Measurements from ENCODE around the gene KRTAP6-3.

The KRTAP6-3 gene

GRCh38 chr21:30628109-30628508 lies 35.9 kb downstream of the KRTAP6-3 start:
- no peak for DNase-seq

- no peak for DNase-seq
Observed at GRCh38 chr21:30629200-30629599, 37.0 kb downstream of the KRTAP6-3 start.

GRCh38 chr21:30634906-30635305 lies 42.7 kb downstream of the KRTAP6-3 start, which contains the start of gene KRTAP20-2:
KRTAP20-2 (plus strand) TSS chr21:30635206; CDS start chr21:30635264, 58 bp downstream.
- DNase-seq = no peak

- DNase-seq = no peak
Observed at GRCh38 chr21:30638686-30639085, 46.4 kb downstream of the KRTAP6-3 start.

GRCh38 chr21:30642564-30642963 lies 50.3 kb downstream of the KRTAP6-3 start, which contains the start of gene KRTAP20-3:
KRTAP20-3 (plus strand) TSS chr21:30642864.
- DNase-seq = no peak
